ENCODE results near the gene MAN1C1. TPM values are rescaled to one million over a fixed set of nuclear protein-coding genes. Genes with fewer than 3 reads are reported as not detected.

MAN1C1 gene
- total RNA-seq, 1 donor from 2014 or later: 39.4 TPM

- DNase-seq (ENCODE audit: low spot score) (no peak), ATAC-seq (no peak)
These were observed 59.3 kb downstream of the MAN1C1 start for GRCh38 chr1:25675729-25676476.

GRCh38 chr1:25676488-25676887, 59.9 kb downstream of the MAN1C1 start:
- peak; percentile 68 for DNase-seq (ENCODE audit: low spot score)
- ATAC-seq: peak; percentile 52

- DNase-seq (ENCODE audit: low spot score): no peak
- no peak for ATAC-seq
These were observed 60.7 kb downstream of the MAN1C1 start for GRCh38 chr1:25677193-25677773.

- DNase-seq (ENCODE audit: low spot score): no peak
- no peak for ATAC-seq
These were observed 62.6 kb downstream of the MAN1C1 start for GRCh38 chr1:25679171-25679570.

- DNase-seq (ENCODE audit: low spot score): no peak
- ATAC-seq: no peak
These were observed 64.1 kb downstream of the MAN1C1 start for GRCh38 chr1:25680701-25681100.

GRCh38 chr1:25682059-25682601, 65.5 kb downstream of the MAN1C1 start:
- ATAC-seq (peak; percentile 74), DNase-seq (ENCODE audit: low spot score) (peak; percentile 83)

GRCh38 chr1:25683177-25683576, 66.6 kb downstream of the MAN1C1 start:
- DNase-seq (ENCODE audit: low spot score) (no peak), ATAC-seq (no peak)

- DNase-seq (ENCODE audit: low spot score) (no peak), ATAC-seq (no peak)
These were observed 67.1 kb downstream of the MAN1C1 start for GRCh38 chr1:25683731-25684130.

- ATAC-seq: no peak
These were observed 67.8 kb downstream of the MAN1C1 start for GRCh38 chr1:25684216-25684965.

GRCh38 chr1:25685211-25685750, 68.7 kb downstream of the MAN1C1 start:
- no peak for ATAC-seq
- DNase-seq (ENCODE audit: low spot score): no peak

More at GRCh38 chr1:25684216-25684965, 67.8 kb downstream of the MAN1C1 start:
- no peak for DNase-seq (ENCODE audit: low spot score)

- peak; percentile 57 for ATAC-seq
- peak; percentile 83 for DNase-seq (ENCODE audit: low spot score)
These were observed 69.5 kb downstream of the MAN1C1 start for GRCh38 chr1:25685938-25686665.

GRCh38 chr1:25687221-25688017, 70.8 kb downstream of the MAN1C1 start:
- DNase-seq (ENCODE audit: low spot score): no peak
- ATAC-seq: no peak

- no peak for ATAC-seq
- no peak for DNase-seq (ENCODE audit: low spot score)
These were observed 72.0 kb downstream of the MAN1C1 start for GRCh38 chr1:25688390-25689119.

GRCh38 chr1:25689686-25690381, 73.2 kb downstream of the MAN1C1 start:
- ATAC-seq (no peak), DNase-seq (ENCODE audit: low spot score) (no peak)

- DNase-seq (ENCODE audit: low spot score): no peak
- ATAC-seq: no peak
These were observed 73.9 kb downstream of the MAN1C1 start for GRCh38 chr1:25690396-25690956.

GRCh38 chr1:25691211-25691610, 74.6 kb downstream of the MAN1C1 start:
- DNase-seq (ENCODE audit: low spot score): no peak
- ATAC-seq: no peak

- ATAC-seq (no peak), DNase-seq (ENCODE audit: low spot score) (no peak)
These were observed 76.0 kb downstream of the MAN1C1 start for GRCh38 chr1:25692560-25692959.

Data from left lobe of liver (tissue), 2 donors.